GM18868 (cell line): ENCODE measurements around the gene RAB17.

ENCODE experiments used
- ATAC-seq: cut with Tn5 transposase; IDR thresholded peaks from one replicate; pipeline ENCODE4 v1.9.1; 2021; ENCODE audit warnings: mild to moderate bottlenecking, moderate library complexity; ENCODE audit not compliant: unreplicated experiment

RAB17 gene, protein sequence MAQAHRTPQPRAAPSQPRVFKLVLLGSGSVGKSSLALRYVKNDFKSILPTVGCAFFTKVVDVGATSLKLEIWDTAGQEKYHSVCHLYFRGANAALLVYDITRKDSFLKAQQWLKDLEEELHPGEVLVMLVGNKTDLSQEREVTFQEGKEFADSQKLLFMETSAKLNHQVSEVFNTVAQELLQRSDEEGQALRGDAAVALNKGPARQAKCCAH

GRCh38 chr2:237590272-237591140 is at the start of gene RAB17:
RAB17 (minus strand) TSS chr2:237590734; CDS start chr2:237586154, 4,580 bp downstream.
- ATAC-seq, result no peak

- no peak for ATAC-seq
Observed at GRCh38 chr2:237639836-237640220, 49.3 kb upstream of the RAB17 start.

DNA sequence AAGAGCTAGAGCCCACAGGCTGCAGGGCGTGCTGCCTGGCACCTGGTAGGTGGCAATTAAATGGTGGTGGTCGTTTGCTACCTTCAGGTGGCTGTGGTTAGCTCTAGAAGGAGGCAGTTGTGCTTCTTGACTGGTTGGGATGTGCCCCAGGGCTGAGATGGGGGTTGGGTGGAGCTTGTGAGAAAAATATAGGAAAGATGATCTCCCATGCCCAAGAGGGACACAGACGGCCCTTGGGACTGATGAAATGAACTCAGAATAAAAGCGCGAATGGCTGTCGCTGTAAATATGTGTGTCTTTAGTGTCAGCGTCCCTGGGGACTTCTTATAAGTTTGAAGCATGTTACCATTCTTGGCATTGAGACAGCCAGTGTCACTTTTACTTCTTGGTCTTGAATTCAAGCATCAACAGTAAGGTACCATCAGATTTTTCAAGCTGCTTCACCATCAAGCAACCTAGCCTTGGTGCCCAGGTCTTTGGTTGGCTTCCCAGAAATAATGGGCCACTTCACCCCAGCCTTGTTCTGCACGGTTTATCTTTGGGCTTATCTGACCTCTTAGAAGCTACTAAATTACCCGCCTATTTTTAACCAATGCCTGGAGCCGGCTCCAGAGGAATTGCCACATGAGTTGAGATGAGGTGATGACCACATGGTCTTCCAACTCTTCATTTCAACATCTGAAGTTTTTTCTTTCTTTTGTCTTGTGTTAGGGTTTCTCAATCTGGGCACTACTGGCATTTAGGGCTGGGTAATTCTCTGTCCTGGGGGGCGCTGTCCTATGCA is 48.7 kb upstream of the RAB17 start:
- ATAC-seq, result no peak

- no peak for ATAC-seq
Observed at GRCh38 chr2:237638176-237638575, 47.6 kb upstream of the RAB17 start.

DNA sequence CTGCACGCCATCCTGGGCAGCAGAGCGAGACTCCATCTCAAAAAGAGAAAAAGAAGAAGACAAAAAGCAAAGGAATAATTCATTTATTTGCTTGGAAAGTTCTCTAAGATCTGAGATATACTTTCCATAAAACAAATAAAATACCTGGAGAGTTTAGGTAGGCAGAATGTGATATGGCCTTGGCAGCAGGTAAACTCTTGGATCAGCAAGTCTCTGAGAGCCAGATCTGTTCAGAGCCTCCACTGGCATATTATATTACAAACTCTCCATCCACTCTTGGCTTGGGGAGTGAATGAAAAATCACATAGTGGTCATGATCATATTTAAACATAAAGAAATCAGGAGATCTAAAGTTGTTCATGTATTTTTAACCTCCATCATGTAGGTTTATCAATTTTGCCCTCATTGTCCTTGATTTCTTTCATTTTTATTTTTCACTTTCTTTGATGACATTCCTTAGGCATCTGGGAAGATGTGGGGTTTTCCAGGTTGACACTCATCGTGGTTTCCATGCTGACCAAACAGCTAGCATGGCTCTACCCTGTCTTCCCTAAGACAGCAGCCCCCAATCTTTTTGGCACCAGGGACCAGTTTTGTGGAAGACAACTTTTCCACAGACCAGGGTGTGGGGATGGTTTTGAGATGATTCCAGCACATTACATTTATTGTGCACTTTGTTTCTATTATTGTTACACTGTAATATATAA is 47.0 kb upstream of the RAB17 start:
- ATAC-seq, result no peak

DNA sequence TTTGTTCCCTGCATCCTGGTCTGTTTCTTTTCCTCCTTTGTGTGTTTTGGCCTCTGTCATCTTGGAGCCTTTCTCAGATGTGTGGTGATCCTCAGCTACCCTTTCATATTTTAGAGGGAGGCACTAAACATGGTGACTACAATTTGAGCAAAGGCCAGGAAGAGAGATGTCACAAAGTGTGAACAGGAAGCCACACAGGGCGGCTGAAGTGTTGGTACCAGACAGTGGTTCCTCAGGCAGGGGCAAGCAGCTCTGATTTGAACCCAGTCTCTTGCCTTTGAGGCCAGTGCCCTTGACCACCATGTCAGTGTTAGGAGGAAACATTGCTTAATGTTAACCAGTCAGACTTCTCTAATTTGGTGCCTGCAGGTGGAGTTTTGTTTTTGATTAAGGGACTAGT is 46.0 kb upstream of the RAB17 start:
- ATAC-seq, result no peak

GRCh38 chr2:237633061-237633561 is 42.6 kb upstream of the RAB17 start:
- no peak for ATAC-seq

DNA sequence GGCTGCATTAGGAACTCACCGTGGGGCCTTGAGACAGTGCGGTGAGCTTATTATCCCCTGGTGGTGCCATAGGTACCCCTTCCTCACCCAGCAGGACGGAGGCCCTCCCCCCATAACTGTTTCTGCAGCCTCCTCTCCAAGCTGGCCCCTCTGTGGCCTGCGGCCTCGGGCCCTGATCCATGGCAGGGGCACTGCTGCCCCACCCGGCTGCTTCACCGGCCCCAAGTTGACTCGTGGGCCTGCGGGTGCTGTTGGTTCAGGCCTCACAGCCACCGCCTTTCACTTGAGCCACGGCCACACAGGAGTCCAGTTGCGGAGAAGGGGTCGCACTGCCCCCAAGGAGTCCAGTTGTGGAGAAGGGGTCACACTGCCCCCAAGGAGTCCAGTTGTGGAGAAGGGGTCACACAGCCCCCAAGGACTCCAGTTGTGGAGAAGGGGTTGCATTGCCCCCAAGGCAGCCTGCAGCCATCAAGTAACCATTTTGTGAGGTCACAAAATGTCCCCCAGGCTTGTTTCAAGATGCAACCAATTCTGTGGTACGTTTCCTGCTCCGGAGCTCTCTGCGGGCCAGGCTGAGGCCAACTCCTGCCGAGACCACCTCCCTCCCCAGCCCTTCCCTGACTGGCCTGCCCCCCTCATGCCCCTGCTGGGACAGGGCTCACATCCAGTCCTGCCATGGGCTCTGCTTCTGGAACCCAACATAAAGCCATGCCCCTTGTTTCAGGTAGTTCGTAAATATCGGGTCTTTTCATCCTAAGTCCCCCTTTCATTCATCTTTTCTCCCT is 41.5 kb upstream of the RAB17 start:
- ATAC-seq, result no peak

- no peak for ATAC-seq
Observed at GRCh38 chr2:237631007-237631785, 40.7 kb upstream of the RAB17 start.

DNA sequence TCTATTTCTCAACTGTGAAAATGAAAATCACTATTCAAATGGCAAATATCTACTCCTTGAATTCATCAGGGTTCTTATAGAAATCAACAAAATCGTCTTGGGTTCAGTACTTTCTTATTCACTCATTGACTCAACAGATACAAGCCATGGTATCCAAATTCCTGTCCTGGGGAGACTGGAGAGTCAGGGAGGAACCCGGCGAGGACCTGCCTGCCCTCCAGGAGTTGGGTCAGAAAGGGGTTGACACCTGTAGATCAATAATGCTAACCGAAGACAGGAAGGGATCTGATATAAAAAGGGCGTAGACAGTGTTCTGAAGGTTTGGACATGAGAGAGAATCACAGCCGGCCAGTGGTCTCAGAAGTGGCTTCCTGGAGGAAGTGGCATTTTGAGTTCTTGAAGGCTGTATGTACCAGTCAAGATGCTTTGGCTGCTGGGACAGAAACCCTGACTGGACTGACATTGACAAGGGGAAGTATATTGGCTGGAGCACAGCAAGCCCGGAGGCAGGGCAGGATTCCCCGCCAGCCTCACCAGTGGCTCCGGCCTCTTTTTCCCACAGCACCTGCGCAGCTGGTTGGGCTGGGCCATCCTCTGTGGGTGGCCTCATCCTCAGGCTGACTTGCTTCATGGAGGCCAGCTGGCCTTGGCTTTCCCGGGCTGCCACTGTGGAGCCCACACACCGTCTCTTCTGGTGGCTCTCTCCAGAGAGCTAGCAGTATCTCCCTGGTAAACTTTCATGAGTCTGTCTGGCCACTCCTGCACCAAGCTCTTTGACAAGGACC is 39.9 kb upstream of the RAB17 start:
- ATAC-seq, result no peak

GRCh38 chr2:237629739-237630138 is 39.2 kb upstream of the RAB17 start:
- ATAC-seq, result no peak

DNA sequence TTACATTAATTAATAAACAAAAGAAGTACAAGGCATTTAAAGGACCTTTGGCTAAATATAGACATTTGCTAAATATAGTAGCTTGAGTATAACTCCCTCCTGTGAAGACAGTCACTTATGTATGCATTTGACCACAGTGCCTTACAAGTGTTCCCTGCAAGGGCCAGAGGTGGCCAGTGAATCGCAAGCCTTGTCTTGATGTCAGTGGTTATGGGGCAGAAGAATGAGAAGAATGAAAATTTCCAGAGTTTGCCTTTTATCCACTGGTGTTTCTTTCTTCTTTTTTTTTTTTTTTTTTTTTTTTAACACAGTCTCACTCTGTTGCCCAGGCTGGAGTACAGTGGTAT is 38.6 kb upstream of the RAB17 start:
- no peak for ATAC-seq

DNA sequence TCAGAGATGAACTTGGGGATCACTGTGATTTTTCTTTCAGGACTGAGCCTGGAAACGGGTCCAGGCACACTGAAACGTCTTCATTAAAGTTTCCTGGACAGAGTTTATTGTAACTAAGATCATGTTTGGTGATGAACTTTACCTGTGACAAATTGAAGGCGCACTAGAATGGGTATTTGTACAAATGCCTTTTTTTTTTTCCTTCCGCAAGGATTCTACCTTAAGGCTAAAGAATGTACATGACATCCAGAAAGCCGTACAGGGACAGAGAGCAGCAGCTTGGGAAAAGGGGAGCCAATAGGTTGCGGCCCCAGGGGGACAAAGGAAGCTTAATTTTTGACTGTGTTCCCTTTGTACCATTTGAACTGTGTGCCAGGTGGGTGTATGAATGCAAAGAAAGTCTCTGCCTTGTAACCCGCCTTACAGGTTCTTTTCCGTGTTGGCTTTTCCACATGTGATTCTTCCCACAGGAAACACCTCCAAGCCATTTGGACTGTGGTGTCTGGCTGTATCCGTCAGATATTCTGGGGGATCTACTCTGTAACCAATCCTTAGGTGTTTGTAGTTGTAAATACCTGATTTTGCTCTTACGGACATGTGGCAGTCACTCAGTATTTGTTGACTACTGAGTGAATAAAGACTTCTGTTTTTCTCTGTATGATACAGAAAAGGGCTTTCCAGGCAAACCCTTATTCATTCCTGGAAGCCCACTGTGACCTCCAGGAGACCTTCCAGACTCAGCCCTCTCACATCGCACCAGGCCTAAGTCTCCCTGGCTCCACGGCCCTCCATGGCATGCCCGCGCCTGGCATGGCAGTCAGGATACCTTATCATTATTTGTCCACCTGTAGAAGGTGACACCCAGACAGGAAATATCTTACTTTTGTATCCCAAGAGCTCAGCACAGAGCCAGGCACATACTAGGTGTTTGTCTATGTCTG is 38.0 kb upstream of the RAB17 start:
- no peak for ATAC-seq

GRCh38 chr2:237627441-237628246 is 37.1 kb upstream of the RAB17 start, which contains the start of gene LRRFIP1:
LRRFIP1 (plus strand) TSS chr2:237627587; CDS start chr2:237627645, 58 bp downstream.
- ATAC-seq, result no peak

DNA sequence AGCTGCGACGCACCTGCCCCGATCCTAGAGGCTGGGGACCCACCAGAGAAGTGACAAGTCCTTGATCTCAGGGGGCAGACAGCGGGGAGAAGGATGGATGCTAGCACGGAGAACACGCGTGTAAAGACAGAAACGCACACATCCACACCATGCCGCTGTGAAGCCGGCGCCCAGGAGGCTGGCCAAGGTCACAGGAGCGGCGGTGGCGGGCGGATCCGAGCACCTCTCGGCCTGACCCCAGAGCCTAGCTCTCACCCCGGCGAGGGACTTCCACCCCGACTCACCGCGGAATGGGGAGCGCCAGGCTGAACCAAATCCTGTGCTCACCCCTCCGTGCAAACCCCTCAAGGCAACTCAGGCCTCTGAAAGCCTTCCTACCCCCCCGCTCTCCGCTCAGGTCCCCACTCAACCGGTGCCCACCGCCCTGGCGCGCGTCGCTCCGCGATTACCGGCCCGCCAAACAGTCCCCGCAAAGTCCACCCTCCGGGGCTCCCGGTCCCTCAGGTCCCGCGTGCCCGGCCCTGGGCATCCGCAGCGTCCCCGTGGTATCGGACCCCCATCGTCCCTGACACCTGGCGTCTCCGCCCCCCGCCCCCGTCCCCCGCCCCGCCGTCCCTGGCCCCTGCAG is 36.4 kb upstream of the RAB17 start:
- ATAC-seq, result no peak

DNA sequence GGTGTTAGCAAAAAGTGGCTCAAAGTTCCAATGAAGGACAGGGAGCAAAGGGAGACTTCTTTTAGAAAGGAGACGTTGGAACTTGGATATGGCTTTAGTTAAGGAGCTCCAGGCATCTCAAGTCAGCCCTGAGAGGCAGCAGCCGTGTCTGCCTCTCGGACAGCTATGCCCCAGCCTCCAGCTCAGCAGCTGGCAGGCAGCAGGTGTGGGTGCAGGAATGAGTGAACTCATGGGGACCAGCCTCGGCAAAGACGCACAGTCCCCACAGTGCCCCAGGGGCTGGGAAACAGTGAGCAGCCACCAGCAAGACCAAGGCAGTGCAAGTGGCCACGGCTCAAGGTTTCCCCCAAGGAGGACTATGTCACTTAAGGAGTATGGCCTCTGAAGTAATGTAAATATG is 35.2 kb upstream of the RAB17 start:
- ATAC-seq, result no peak
